GM19395 (cell line): ENCODE results near the gene CCDC136.
A peak's percentile ranks its signal among the peaks of the same experiment; 100 is the strongest.

Experiments
- ATAC-seq: cut with Tn5 transposase; IDR thresholded peaks from one replicate; pipeline ENCODE4 v1.9.1; 2021; ENCODE audit warnings: mild to moderate bottlenecking, moderate library complexity; ENCODE audit not compliant: unreplicated experiment

CCDC136 gene

DNA sequence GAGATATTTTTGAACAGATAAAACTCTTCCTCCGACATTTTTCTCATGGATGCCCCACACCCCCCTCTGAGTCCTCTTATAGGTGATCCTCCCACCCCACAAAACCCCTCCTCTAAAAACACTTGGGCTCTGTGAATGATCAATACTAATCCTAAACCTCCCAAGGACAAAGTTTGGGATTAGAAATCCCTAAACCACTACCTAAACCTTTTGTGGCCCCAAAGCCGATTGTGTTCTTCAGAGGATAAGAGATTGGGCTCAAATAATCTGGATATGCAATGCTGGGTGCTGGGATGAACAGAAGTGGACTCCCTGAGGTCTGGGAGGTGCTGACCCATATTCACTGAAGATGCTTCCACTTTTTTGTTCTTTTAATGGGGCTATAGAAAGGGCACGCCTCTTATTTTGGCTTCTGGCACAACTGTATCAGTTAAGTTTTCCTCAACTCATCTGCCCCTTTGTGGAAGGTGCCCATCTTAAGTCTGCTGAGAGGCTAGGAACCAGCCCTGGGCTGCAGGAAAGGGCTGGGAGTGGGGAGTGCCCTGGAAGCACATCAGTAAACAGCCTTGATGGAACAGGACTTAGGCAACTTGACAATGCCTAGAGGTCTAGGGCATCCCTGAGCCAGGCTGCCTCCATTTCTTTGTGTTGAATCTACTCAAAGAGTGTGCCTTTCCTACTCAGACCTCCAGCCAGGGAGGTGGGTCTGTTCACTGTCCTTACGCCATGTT lies 15.9 kb upstream of the CCDC136 start, which contains the start of gene OPN1SW:
TSS of gene OPN1SW (minus strand) at position 51 of the 731 bp plus-strand sequence. CDS start at position 38, 13 bp downstream.
- no peak for ATAC-seq

- no peak for ATAC-seq
Measured at GRCh38 chr7:128777156-128778123, 14.3 kb upstream of the CCDC136 start.

- no peak for ATAC-seq
Measured at GRCh38 chr7:128778946-128779345, 12.8 kb upstream of the CCDC136 start.

- no peak for ATAC-seq
Measured at GRCh38 chr7:128781126-128781525, 10.6 kb upstream of the CCDC136 start.

GRCh38 chr7:128781851-128782250 lies 9.9 kb upstream of the CCDC136 start:
- no peak for ATAC-seq

DNA sequence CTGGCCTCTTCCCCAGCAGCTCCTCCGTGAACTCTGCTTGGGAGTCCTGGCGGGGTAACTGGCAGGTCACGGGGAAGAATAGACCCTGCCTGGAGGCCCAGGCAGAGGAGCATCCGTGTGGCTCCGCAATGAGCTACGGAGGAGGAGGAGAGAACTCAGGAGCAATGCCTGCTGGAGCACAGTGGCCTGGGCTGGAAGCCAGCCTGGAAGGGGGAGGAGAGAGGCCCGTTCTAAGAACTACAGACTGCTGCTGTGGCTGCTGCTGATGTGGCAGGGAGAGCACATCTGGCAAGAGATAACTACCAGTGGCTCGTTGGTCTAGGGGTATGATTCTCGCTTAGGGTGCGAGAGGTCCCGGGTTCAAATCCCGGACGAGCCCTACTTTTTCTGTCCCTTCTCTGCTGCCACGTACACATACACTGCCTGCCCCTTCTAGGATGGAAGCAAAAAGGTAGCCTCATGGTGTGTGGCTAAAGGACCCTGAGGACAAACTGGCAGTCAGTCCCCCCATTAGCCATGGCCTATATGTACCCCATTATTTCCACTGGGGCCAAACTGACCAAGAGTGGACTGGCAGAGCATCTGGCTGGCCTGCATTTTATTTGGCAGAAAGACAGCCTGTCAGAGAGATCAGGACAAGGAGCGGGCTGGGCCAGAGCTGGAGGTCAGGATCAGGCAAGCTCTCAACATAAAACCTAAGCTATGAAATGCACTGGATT lies 8.5 kb upstream of the CCDC136 start:
- no peak for ATAC-seq

GRCh38 chr7:128785738-128786137 lies 6.0 kb upstream of the CCDC136 start:
- no peak for ATAC-seq

- no peak for ATAC-seq
Measured at GRCh38 chr7:128788446-128789412, 3.0 kb upstream of the CCDC136 start.

DNA sequence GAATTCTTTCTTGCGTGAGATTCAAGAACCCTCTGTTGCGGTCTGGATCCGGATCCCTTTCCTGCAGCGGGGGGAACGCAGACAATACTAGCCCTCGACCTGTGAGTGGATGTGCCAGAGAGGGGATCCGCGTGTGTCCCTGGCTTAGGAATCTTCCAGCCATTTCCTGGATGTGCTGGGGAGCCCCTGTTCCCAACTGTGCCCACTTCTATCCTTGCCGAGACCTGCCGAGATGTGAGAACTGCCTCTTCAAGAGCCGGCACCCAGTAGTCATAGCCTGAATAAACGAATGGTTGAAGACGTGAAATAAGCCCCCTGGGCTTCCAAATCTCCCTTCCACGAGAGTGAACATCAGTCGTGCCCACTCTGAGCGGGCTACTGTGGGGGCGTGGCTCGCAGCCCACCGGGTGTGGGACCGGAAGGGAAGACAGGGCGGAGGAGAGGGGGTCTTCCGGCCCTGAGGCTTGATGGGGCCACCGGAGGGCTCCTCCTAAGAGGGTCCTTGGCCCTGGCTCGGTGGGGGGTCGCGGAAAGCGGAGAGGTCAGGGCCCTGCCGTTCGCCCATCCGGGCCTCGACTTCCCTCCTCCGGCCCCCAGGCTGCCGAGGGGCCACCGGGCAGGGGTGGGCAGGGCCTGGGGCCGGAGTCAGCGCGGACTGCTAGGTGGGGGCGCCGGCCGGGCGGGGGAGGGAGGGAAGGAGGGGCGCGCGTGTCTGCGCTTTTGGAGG lies 1.3 kb upstream of the CCDC136 start:
- peak; percentile 30 for ATAC-seq

DNA sequence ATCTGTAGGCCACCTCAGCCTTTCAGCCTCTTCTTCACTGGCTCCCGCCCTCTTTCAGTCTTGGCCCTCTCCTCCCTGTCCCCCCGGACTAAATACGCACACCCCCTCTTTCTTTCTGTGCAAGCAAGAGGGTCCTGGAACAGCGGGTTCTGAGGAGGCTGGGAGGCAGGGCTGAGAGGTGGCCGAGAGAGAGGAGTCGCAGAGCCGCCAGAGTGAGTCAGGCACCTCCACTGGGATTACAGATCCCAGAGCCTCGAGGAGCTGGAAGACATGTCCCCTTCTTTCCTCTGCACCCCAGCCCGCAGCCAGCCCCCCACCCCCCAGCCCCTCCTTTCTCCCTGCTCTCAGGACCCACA lies 182 bp downstream of the CCDC136 start:
- no peak for ATAC-seq

GRCh38 chr7:128792471-128793180 lies 858 bp downstream of the CCDC136 start:
- no peak for ATAC-seq

GRCh38 chr7:128793181-128793547 lies 1.4 kb downstream of the CCDC136 start:
- ATAC-seq, result no peak

DNA sequence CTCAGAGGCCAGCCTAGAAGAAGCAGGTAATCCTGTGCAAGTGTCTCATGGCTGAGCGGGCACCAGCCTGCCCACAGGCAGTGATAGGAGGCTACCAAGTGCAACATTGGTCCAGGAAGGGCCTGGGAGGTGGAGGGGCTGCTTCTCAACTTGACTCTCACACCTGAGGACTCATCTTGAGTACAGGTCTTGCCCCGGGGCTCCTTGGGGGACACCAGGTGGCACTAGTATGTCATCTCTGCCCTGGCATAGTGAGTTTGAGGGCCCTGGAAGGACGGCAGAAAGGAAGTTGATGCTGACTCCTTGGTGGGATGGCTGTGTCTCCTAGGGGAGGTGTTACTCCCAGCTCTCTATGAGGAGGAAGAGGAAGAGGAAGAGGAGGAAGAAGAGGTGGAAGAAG lies 2.3 kb downstream of the CCDC136 start:
- no peak for ATAC-seq

DNA sequence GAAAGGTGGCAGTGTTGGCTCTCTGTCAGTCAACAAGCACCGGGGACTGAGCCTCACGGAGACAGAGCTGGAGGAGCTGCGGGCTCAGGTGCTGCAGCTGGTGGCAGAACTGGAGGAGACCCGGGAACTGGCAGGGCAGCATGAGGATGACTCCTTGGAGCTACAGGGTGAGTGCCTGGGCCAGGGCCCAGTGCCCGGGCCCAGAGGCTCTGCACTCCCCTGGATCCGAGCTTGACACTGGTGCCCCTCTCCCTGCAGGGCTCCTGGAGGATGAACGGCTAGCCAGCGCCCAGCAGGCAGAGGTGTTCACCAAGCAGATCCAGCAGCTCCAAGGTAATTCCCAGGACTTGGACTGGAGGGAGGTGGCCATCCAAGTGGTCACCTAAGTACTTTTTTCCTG lies 2.7 kb downstream of the CCDC136 start:
- no peak for ATAC-seq

GRCh38 chr7:128795129-128795528 lies 3.4 kb downstream of the CCDC136 start:
- ATAC-seq, result no peak

DNA sequence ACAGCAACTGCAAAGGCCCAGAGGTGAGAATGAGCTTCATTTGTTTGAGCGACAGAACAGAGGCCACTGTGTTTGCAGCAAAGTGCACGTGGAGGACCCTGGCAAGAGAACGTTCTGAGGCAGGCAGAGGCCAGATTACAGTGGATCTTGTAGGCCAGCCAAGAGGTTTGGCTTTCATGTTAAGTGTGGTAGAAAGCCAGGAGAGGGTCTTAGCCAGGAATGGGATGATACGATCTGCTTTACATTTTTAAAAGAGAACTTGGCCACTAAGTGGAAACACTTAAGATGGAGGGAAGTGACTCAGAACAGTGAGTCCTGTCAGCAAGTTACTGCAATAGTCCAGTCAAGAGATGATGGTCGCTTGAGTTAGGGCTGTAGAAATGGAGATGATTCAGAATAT lies 4.6 kb downstream of the CCDC136 start:
- no peak for ATAC-seq

GRCh38 chr7:128799451-128799850 lies 7.7 kb downstream of the CCDC136 start:
- no peak for ATAC-seq

GRCh38 chr7:128800567-128800966 lies 8.8 kb downstream of the CCDC136 start:
- ATAC-seq, result no peak

DNA sequence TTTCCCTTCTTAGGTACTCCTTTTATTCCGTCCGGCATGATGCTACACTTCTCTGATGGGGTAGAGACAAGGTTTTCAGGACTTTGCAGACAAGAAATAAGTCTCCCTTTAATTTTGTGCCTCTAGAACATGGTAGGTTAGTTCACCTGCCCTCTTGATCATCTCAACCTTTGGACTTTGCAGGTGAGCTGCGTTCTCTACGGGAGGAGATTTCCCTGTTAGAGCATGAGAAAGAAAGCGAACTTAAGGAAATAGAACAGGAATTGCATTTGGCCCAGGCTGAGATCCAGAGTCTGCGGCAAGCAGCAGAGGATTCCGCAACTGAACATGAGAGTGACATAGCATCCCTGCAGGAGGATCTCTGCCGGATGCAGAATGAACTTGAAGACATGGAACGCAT lies 9.2 kb downstream of the CCDC136 start:
- ATAC-seq, result no peak
